Measurements from ENCODE around the gene MORN1. TPM values are rescaled to one million over a fixed set of nuclear protein-coding genes. Genes with fewer than 3 reads are reported as not detected.

Gene MORN1
- total RNA-seq, 1 donor: 9.5 TPM

- TF ChIP-seq CTCF (IDR thresholded peaks at IDR 0.05; ENCODE audit: insufficient read depth, low read depth, low read length): no peak
- no peak overlapping the region for H3K4me3 ChIP-seq (ENCODE audit: low read depth, low read length)
- DNase-seq (ENCODE audit: low read depth): no peak
Measured at GRCh38 chr1:2289607-2290006, 101.7 kb downstream of the MORN1 start.

- TF ChIP-seq CTCF (IDR thresholded peaks at IDR 0.05; ENCODE audit: insufficient read depth, low read depth, low read length): no peak
- DNase-seq (ENCODE audit: low read depth): no peak
- no peak overlapping the region for H3K4me3 ChIP-seq (ENCODE audit: low read depth, low read length)
Measured at GRCh38 chr1:2288816-2289536, 102.4 kb downstream of the MORN1 start.

GRCh38 chr1:2288311-2288710, 103.0 kb downstream of the MORN1 start:
- no peak overlapping the region for H3K4me3 ChIP-seq (ENCODE audit: low read depth, low read length)
- TF ChIP-seq CTCF (IDR thresholded peaks at IDR 0.05; ENCODE audit: insufficient read depth, low read depth, low read length): no peak
- no peak for DNase-seq (ENCODE audit: low read depth)

- no peak for DNase-seq (ENCODE audit: low read depth)
- TF ChIP-seq CTCF (IDR thresholded peaks at IDR 0.05; ENCODE audit: insufficient read depth, low read depth, low read length): no peak
- H3K4me3 ChIP-seq (ENCODE audit: low read depth, low read length): no peak overlapping the region
Measured at GRCh38 chr1:2287649-2288048, 103.7 kb downstream of the MORN1 start.

- TF ChIP-seq CTCF (IDR thresholded peaks at IDR 0.05; ENCODE audit: insufficient read depth, low read depth, low read length): no peak
- no peak for DNase-seq (ENCODE audit: low read depth)
- H3K4me3 ChIP-seq (ENCODE audit: low read depth, low read length): no peak overlapping the region
Measured at GRCh38 chr1:2286923-2287322, 104.4 kb downstream of the MORN1 start.

- no peak for DNase-seq (ENCODE audit: low read depth)
- H3K4me3 ChIP-seq (ENCODE audit: low read depth, low read length): no peak overlapping the region
- no peak for TF ChIP-seq CTCF (IDR thresholded peaks at IDR 0.05; ENCODE audit: insufficient read depth, low read depth, low read length)
Measured at GRCh38 chr1:2284932-2285331, 106.4 kb downstream of the MORN1 start.
